PFSK-1 (cell line): ENCODE data around the gene NCOA3.

Experiments used
- POLR2AphosphoS5 ChIP-seq: IDR thresholded peaks from 2 replicates; pipeline ENCODE4 v1.6.1; 2012; ENCODE audit warnings: low read depth, mild to moderate bottlenecking, control low read depth, low read length, moderate library complexity
- REST ChIP-seq, 2 experiments: IDR thresholded peaks; 2 replicates each; pipeline versions ENCODE4 v1.6.1 to v1.8.0; 2011 to 2012; ENCODE audit warnings: low read depth in 2 of 2, low read length in 2 of 2, control low read depth in 1 of 2, inconsistent platforms in 1 of 2, mild to moderate bottlenecking in 1 of 2, moderate library complexity in 1 of 2; ENCODE audit not compliant: insufficient read depth in 1 of 2
- TAF1 ChIP-seq: IDR thresholded peaks from 2 replicates; pipeline ENCODE4 v1.6.1; 2012; ENCODE audit warnings: low read length, control low read depth, borderline replicate concordance; ENCODE audit not compliant: insufficient read depth

GRCh38 chr20:47484303-47484702 is 17.4 kb upstream of the NCOA3 start:
- TF ChIP-seq POLR2AphosphoS5 (no peak), REST (IDR thresholded peaks at IDR 0.05; ENCODE audit: insufficient read depth in 1 of 2, low read depth in 2 of 2, low read length in 2 of 2) (no peak), TAF1 (no peak)
